GM21423 (cell line): ENCODE measurements around the gene CEP131.
"Not testable (repeated sequence)": the region's sequence is repeated elsewhere in the genome, so short reads cannot be mapped to it uniquely, and the experiment has no call there.

Source experiments
- ATAC-seq: cut with Tn5 transposase; IDR thresholded peaks from one replicate; pipeline ENCODE4 v1.9.1; 2021; ENCODE audit warnings: mild to moderate bottlenecking, moderate library complexity; ENCODE audit not compliant: unreplicated experiment

CEP131 gene

GRCh38 chr17:81228834-81229665, 6.3 kb upstream of the CEP131 start:
- ATAC-seq, result no peak

- ATAC-seq, result no peak
Observed at GRCh38 chr17:81228420-81228819, 5.7 kb upstream of the CEP131 start.

GRCh38 chr17:81227630-81228029, 4.9 kb upstream of the CEP131 start:
- ATAC-seq, result not testable (repeated sequence)

GRCh38 chr17:81223762-81224130, 981 bp upstream of the CEP131 start:
- ATAC-seq, result no peak

- no peak for ATAC-seq
Observed at GRCh38 chr17:81222620-81222905, 202 bp downstream of the CEP131 start.

GRCh38 chr17:81221842-81222619, 734 bp downstream of the CEP131 start:
- ATAC-seq, result no peak

GRCh38 chr17:81221371-81221841, 1.4 kb downstream of the CEP131 start:
- no peak for ATAC-seq

- ATAC-seq, result no peak
Observed at GRCh38 chr17:81219476-81220180, 3.1 kb downstream of the CEP131 start.

GRCh38 chr17:81218991-81219390, 3.8 kb downstream of the CEP131 start:
- ATAC-seq, result no peak

GRCh38 chr17:81218459-81218858, 4.3 kb downstream of the CEP131 start:
- no peak for ATAC-seq

- no peak for ATAC-seq
Observed at GRCh38 chr17:81217491-81217890, 5.3 kb downstream of the CEP131 start.

GRCh38 chr17:81213978-81214377, 8.8 kb downstream of the CEP131 start:
- no peak for ATAC-seq

GRCh38 chr17:81212365-81212764, 10.4 kb downstream of the CEP131 start:
- no peak for ATAC-seq

GRCh38 chr17:81210868-81211267, 11.9 kb downstream of the CEP131 start:
- ATAC-seq, result no peak

GRCh38 chr17:81210466-81210865, 12.3 kb downstream of the CEP131 start:
- no peak for ATAC-seq

GRCh38 chr17:81209141-81209540, 13.6 kb downstream of the CEP131 start:
- no peak for ATAC-seq

- ATAC-seq, result no peak
Observed at GRCh38 chr17:81208651-81209050, 14.1 kb downstream of the CEP131 start.

GRCh38 chr17:81207610-81208581, 14.9 kb downstream of the CEP131 start:
- no peak for ATAC-seq

- no peak for ATAC-seq
Observed at GRCh38 chr17:81206657-81207056, 16.1 kb downstream of the CEP131 start.

GRCh38 chr17:81206166-81206565, 16.6 kb downstream of the CEP131 start:
- no peak for ATAC-seq
